Stimulated activated naive CD4-positive, alpha-beta T cell treated with Interleukin-2 at 50 U/mL for 16 hours (primary cell): ENCODE measurements around the gene RNASE4.

Source experiments
- DNase-seq: peaks from one replicate; lab custom pipeline; 2025; lab: John Stamatoyannopoulos, UW

RNASE4 gene

DNA sequence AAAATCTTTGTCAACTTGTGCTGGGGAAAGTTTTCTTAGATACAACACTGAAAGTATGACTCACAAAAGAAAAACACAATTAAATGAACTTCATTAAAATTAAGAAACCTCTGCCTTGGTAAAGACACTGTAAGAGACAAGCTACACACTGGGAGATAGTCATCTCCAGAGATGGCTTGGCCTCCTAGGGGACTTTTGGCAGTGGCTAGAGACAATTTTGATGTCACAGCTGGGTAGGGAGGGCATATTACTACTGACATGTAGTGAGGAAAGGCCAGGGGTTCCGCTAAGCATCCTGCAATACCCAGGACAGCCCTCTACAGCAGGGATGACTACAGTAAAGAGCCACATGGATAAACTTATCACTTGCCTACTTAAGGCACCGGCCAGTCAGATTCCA lies 8.7 kb upstream of the RNASE4 start:
- no peak for DNase-seq

- DNase-seq: no peak
These were observed 8.3 kb upstream of the RNASE4 start for GRCh38 chr14:20676072-20676471.

DNA sequence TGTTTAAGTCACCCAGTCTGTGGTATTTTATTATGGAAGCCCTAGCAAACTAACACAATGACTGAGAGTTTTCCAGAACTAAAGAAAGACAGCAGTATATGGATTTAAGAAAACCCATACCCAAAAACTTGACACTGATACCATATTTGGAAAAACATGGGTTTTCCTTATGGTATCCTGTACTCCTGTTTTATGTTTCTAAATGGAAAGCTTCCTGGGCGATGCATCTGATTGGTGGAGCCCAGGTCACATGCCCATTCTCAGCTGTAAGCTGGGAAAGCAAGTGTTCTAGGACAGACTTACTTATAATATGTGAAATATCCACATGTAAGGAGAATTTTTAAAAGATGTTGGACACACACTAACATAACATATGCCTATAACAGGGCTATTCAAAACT lies 4.5 kb upstream of the RNASE4 start:
- DNase-seq: no peak

DNA sequence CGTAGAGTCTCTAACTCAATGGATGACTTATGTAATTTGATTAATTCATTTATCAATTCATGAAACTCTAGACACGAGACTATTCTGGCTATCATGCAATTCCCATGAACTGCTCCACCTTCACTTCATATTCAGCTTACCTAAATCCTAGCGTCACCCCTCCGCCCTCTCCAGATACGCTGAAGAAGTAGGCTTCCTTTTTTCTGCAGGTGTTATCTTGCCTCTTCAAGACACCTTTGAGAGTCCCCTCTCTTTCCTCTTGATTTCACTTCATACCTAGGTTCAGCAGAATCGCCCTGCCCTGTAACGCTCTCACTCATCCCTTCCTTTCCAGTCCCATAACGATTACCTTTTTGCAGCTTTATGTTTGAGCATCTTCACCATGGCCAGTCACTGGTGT lies 4.0 kb upstream of the RNASE4 start:
- no peak for DNase-seq

- no peak for DNase-seq
These were observed 3.5 kb upstream of the RNASE4 start for GRCh38 chr14:20680843-20681347.

GRCh38 chr14:20681348-20682126 lies 2.8 kb upstream of the RNASE4 start:
- peak; percentile 77 for DNase-seq

- no peak for DNase-seq
These were observed 2.3 kb upstream of the RNASE4 start for GRCh38 chr14:20682127-20682434.

- peak; percentile 78 for DNase-seq
These were observed 1.8 kb upstream of the RNASE4 start for GRCh38 chr14:20682435-20683124.

DNA sequence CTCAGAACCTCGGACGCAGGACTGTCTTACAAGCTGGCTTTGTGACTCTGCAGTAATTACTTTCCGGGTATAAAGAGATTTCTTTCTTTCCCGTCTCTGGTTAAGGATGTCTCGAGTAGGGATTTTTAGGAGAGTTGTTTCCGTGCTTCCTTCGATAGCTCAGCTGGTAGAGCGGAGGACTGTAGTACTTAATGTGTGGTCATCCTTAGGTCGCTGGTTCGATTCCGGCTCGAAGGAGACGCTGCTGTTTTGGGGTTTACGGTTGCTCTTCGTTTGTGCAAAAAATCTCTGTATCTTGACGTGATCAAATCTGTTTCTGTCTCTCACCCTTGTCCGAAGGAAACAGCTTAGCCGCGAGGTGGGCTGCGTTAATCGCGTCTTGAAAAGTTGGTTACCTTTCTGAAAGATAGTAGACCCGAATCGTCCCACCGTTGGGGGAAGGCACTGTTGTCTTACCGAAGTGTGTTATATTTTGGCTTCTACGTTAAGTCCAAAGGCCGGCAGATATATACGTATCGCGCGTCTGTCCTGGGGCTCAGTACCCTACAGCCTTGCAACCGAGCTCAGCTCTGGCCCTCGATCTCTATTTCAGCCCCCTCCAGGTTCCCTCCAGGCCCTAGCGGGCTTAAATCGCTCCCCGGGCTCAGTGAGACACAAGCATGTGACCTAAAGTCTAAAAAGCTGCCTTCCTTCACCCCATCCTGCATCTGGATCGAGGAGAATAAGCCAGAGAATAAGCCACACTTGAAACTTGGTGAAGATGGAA lies 1.1 kb upstream of the RNASE4 start:
- peak; percentile 73 for DNase-seq

DNA sequence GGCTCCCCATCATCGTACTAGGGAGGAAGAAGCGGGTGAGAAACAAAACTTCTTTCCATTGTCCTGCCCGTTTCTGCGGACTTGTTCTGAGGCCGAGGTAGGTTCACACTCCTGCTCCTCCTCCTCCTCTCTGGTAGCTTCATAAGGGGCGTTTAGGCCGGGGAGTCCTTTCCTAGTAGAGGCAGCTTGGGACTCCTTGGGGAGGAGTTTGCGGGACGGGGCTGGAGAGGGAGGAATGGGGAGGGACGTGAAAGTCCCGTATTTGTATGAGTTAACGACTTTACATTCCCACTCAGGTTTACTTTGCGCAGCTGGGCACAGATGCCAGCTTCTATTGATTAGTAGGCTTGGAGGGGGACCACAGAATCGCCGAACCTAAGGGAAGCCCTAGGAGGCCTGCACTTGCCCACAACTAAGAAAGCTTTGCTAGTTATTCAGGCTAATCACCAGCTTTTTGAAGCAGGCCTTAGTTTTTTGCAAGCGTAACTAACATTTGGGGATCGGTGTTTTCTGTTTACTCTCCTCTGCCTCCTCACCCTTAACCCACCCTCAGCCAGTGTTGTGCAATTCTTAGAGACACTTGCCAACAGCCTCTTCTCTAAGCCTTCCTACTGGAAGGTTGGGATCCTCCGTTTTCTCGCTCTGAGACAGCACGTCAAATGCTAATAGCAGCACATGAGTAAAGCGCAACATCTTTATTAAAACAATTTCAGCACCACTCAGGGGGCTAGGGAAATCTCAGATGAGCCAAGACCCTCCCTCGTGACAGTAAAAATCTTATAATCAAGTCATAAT lies 499 bp downstream of the RNASE4 start:
- DNase-seq: no peak

DNA sequence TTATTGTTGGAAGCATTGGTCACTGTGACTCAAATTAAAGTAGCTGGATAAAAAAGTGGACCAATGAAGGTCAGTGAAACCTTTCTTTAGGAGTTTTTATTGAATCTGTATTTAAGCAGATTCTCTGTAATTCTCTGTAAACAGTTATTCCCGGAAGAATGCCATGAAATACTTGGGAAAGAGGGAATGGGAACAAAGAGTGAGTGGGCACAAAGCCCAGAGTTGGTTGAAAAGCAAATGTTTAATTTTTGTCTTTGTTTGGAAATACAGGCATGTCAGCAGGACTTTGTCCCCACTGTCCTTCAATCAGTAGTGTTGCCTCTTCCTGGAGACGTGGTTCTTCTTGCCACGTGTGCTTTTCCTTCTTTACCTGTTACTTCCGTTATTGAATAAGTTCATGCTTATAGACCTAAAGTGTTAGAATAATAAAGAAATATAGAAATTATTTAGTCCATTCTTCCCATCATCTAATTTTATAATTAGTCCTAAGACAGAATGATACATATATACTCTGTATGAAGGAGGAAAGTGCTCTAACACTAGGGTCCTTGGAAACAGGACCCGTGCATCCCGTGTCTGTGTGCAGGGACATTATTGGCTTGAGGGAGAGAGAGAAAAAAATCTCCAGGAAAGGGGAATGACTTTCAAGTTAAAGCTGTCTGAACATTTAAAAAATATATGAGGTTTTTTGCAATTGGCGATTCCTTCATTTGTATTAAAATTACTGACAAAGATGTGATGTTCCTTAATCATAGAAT lies 2.2 kb downstream of the RNASE4 start:
- no peak for DNase-seq

- DNase-seq: no peak
These were observed 3.2 kb downstream of the RNASE4 start for GRCh38 chr14:20687362-20688166.

GRCh38 chr14:20688167-20688839 lies 3.9 kb downstream of the RNASE4 start, which contains the start of gene ANG:
TSS of gene ANG (plus strand) at chr14:20688764. CDS start at chr14:20693565, 4,801 bp downstream.
- no peak for DNase-seq

DNA sequence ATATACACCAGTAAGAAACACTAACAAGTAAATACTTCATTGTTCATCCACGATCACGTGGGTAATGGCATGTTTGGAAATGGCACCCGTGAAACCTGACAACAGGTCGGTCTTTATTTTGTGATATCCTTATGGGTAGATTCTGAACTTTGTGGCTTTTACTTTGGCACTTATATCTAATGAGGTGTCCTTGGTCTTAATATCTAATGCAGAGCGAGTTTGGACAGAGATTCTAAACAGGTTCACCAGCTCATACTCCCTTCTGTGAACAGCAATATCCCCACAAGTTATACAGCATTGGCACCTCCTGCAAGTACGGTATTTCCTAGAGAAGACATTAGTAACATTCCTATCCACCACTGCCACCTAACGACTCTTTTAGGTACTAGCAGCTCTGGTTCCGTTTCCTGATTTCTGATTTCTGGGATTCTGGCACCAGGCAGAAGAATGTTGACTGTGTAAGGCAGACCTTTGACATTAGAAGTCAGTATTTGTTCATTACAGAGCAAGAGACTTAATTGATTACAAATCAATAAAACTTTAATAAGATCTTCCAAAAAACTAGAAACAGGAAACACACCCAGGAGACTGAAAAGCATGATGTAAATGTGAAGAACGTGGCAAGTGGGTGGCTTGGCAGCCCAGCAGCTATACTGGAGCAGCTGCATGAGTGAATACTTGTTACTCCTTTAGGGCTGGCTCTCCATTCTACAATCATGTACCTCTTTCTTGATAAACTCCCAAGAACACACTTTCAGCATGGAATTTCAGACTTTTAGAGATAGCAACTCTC lies 6.7 kb downstream of the RNASE4 start:
- peak; percentile 4 for DNase-seq

DNA sequence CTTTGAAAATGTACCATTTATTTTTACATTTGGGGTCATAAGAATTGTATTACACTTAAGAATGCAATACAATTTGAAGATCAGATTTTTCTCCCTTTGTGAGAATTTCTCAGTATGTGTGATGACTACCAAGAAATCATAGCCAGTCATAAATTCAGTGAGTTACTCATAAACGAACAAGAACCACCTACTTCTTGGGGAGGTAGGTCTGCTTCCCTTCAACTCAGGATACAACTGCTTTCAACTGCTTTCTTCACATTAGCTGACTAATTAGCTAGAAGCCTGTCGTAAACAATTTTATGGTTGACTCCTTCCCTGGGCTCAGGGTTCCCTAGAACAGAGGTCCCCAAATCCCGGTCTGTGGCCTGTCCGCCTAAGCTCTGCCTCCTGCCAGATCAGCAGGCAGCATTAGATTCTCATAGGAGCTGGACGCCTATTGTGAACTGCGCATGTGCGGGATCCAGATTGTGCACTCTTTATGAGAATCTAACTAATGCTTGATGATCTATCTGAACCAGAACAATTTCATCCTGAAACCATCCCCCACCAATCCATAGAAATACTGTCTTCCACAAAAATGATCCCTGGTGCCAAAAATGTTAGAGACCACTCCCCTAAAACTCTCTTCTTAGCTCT lies 7.9 kb downstream of the RNASE4 start:
- no peak for DNase-seq

- DNase-seq: no peak
These were observed 12.4 kb downstream of the RNASE4 start for GRCh38 chr14:20696764-20697163.

DNA sequence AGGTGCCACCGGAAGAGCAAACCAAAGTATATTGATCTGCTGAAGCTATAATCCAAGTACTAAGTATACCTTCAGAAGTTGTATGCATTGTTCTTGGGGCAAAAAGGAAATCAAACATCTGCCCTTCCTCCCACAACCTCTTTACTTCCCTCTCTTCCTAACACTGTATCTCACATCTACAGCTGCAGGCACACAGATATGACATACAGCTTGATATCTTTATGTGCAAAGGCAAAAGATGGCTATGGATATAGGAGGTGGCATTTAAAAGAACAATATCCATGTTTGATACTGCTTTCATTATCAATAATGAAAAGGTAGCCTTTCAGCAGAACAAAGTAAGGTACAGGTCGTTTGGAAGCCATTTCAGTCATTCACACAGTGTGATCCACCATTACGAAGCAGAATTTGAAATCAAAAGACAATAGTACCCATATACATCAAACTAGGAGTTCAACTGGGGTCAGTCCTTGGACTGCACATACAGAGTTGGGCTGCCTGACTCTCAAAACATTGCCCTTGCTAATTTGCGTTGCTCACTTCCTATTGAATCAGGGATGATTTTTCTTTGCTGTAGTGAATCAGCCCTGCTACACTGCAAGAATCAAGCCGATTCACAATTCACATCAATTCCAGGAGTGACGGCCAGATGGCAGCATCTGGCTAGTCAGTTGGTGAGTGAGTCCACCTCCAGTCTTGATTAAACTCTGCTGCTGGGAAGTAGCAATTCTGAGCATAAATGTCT lies 13.1 kb downstream of the RNASE4 start:
- DNase-seq: peak; percentile 23

- no peak for DNase-seq
These were observed 13.6 kb downstream of the RNASE4 start for GRCh38 chr14:20698018-20698329.
